H1 (cell line): Measurements from ENCODE around the gene ARAP3.

Experiments
- CBX8 ChIP-seq: fragments of 300-800, 300-1000 bp; sonication (generic); IDR thresholded peaks from 2 replicates; pipeline ENCODE4 v1.7.1; 2016; ENCODE audit warnings: low read depth, low read length, borderline replicate concordance
- EZH2 ChIP-seq: fragments of 200-600 bp; sonication (generic); IDR thresholded peaks from 2 replicates; pipeline ENCODE4 v1.7.1; 2012; ENCODE audit warnings: low read depth, mild to moderate bottlenecking, moderate library complexity, low read length, inconsistent platforms; ENCODE audit not compliant: severe bottlenecking
- HDAC2 ChIP-seq, 2 experiments: fragments of 300-600 bp in 1 of 2; sonication (generic) in 1 of 2; IDR thresholded peaks; 2 replicates each; pipeline ENCODE4 v1.6.1; 2011 to 2012; ENCODE audit warnings: low read depth in 2 of 2, low read length in 2 of 2, mild to moderate bottlenecking in 2 of 2, moderate library complexity in 2 of 2, borderline replicate concordance in 1 of 2, inconsistent platforms in 1 of 2
- POLR2AphosphoS5 ChIP-seq: IDR thresholded peaks from 2 replicates; pipeline ENCODE4 v1.6.1; 2011; ENCODE audit warnings: low read depth, low read length
- RAD21 ChIP-seq, 2 experiments: IDR thresholded peaks in 1 of 2; conservative IDR thresholded peaks in 1 of 2; 2 replicates each; pipeline ENCODE4 v1.6.1; 2011; ENCODE audit warnings: low read depth in 2 of 2, low read length in 2 of 2, improper control_type of control experiment in 1 of 2, inconsistent platforms in 1 of 2, mild to moderate bottlenecking in 1 of 2, moderate library complexity in 1 of 2
- TF ChIP-seq, protein P1 (sequence below), 3 experiments: IDR thresholded peaks; 1 replicate in 2 of 3; 2 replicates in 1 of 3; pipeline versions ENCODE4 v1.5.1 to v1.6.1; 2011; ENCODE audit warnings: low read length in 3 of 3, mild to moderate bottlenecking in 3 of 3, inconsistent platforms in 2 of 3, low read depth in 1 of 3, moderate library complexity in 1 of 3; ENCODE audit not compliant: insufficient read depth in 1 of 3; ENCODE audit errors: control extremely low read depth in 1 of 3

DNA sequence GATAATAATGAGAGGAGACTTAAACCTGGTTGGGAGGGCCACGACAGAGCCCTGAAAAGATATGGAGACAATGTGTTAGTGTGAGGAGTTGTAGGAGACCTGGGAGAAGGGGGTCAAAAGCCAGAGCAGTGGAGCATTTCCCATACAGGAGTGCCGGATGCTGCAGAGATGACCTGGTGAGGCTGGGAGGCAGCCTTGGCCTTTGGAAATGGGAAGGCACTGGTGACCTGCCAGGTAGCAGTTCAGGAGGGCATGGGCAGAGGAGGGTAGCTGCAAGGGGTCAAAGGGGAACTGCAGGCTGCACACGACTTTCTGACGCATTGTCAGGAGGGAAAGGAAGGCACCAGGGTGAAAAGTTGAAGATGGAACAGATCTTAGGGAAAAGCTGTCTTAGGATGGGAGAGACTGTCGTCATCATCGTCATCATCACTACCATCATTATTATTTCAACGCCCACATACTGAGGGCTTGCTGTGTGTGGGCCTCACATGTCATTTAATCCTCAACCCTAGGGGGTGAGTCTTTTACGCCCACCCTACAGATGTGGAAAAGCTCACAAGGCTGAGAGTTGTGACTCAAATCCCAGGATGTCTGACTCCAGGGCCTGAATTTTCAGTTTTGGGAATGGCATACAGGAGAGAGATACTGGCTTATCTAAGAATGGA lies 13.3 kb downstream of the ARAP3 start:
- TF ChIP-seq, protein P1, sequence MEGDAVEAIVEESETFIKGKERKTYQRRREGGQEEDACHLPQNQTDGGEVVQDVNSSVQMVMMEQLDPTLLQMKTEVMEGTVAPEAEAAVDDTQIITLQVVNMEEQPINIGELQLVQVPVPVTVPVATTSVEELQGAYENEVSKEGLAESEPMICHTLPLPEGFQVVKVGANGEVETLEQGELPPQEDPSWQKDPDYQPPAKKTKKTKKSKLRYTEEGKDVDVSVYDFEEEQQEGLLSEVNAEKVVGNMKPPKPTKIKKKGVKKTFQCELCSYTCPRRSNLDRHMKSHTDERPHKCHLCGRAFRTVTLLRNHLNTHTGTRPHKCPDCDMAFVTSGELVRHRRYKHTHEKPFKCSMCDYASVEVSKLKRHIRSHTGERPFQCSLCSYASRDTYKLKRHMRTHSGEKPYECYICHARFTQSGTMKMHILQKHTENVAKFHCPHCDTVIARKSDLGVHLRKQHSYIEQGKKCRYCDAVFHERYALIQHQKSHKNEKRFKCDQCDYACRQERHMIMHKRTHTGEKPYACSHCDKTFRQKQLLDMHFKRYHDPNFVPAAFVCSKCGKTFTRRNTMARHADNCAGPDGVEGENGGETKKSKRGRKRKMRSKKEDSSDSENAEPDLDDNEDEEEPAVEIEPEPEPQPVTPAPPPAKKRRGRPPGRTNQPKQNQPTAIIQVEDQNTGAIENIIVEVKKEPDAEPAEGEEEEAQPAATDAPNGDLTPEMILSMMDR (IDR thresholded peaks at IDR 0.05; ENCODE audit: control extremely low read depth in 1 of 3, insufficient read depth in 1 of 3, low read depth in 1 of 3, low read length in 3 of 3), result no peak
- TF ChIP-seq EZH2 (no peak), HDAC2 (IDR thresholded peaks at IDR 0.05; ENCODE audit: borderline replicate concordance in 1 of 2, low read depth in 2 of 2, low read length in 2 of 2) (no peak), RAD21 (IDR thresholded peaks at IDR 0.05 in 1 of 2, conservative IDR thresholded peaks at IDR 0.05 in 1 of 2; ENCODE audit: low read depth in 2 of 2, low read length in 2 of 2) (no peak), CBX8 (no peak), POLR2AphosphoS5 (no peak)
